NCI-H345 (cell line): Measurements from ENCODE around the gene TSPAN32.
A peak's percentile ranks its signal among the peaks of the same experiment; 100 is the strongest.

ENCODE experiments used
- DNase-seq: peaks from one replicate; lab custom pipeline; 2025; lab: John Stamatoyannopoulos, UW

The TSPAN32 gene

GRCh38 chr11:2289350-2289749, 12.5 kb upstream of the TSPAN32 start:
- DNase-seq = no peak

GRCh38 chr11:2289859-2290258, 12.0 kb upstream of the TSPAN32 start:
- no peak for DNase-seq

- DNase-seq = peak; percentile 86
Measured at GRCh38 chr11:2290351-2290841, 11.4 kb upstream of the TSPAN32 start.

GRCh38 chr11:2293531-2293971, 8.3 kb upstream of the TSPAN32 start:
- no peak for DNase-seq

- DNase-seq = no peak
Measured at GRCh38 chr11:2293984-2294925, 7.6 kb upstream of the TSPAN32 start.

- DNase-seq = no peak
Measured at GRCh38 chr11:2294926-2295290, 6.9 kb upstream of the TSPAN32 start.

- DNase-seq = no peak
Measured at GRCh38 chr11:2295971-2296912, 5.6 kb upstream of the TSPAN32 start.

GRCh38 chr11:2296913-2297622, 4.7 kb upstream of the TSPAN32 start:
- DNase-seq = no peak

- DNase-seq = no peak
Measured at GRCh38 chr11:2297623-2298030, 4.2 kb upstream of the TSPAN32 start.

- no peak for DNase-seq
Measured at GRCh38 chr11:2298131-2298794, 3.5 kb upstream of the TSPAN32 start.

- peak; percentile 84 for DNase-seq
Measured at GRCh38 chr11:2298795-2299761, 2.7 kb upstream of the TSPAN32 start.

- no peak for DNase-seq
Measured at GRCh38 chr11:2299773-2300172, 2.0 kb upstream of the TSPAN32 start.

GRCh38 chr11:2300290-2300935, 1.4 kb upstream of the TSPAN32 start:
- no peak for DNase-seq

- no peak for DNase-seq
Measured at GRCh38 chr11:2300936-2301630, 730 bp upstream of the TSPAN32 start.

GRCh38 chr11:2302306-2302895, 588 bp downstream of the TSPAN32 start:
- no peak for DNase-seq

GRCh38 chr11:2302896-2303626, 1.2 kb downstream of the TSPAN32 start:
- DNase-seq = no peak

GRCh38 chr11:2303627-2304505, 2.1 kb downstream of the TSPAN32 start:
- DNase-seq = no peak
